IMR-90 (cell line): ENCODE measurements around the gene NUAK1. TPM values are rescaled to one million over a fixed set of nuclear protein-coding genes. Genes with fewer than 3 reads are reported as not detected.

Source experiments
- ATAC-seq: fragments of 200-7000 bp; cut with Tn5 transposase; 2 replicates; pipeline ENCODE4 v1.9.1; 2020; ENCODE audit warnings: low read depth, mild to moderate bottlenecking, moderate library complexity
- BruUV-seq: library from RNA; stranded (reverse); fragments of 400-500 nt; replicated peaks from 2 replicates; lab custom pipeline; 2021; lab: Mats Ljungman, UMichigan
- CTCF ChIA-PET: fragments of 300-600 bp; formaldehyde crosslinking; extraction: SDS; loops from one replicate; lab custom pipeline; 2021; ENCODE audit warnings: antibody characterized with exemption; lab: Yijun Ruan, JAX
- POLR2A ChIA-PET: fragments of 300-600 bp; sonication (Branson Sonifier 250); formaldehyde crosslinking; loops from one replicate; lab custom pipeline; 2022; ENCODE audit warnings: antibody characterized with exemption; ENCODE audit not compliant: unreplicated experiment; lab: Charles Lee
- DNase-seq: peaks from one replicate; pipeline ENCODE4 v3.0.0; 2013
- H2AFZ ChIP-seq: replicated peaks from 2 replicates; pipeline ENCODE3; 2013; ENCODE audit warnings: low read length, mild to moderate bottlenecking; ENCODE audit not compliant: poor library complexity
- H2AK5ac ChIP-seq: 2 replicates; pipeline ENCODE4 v1.6.1; 2013; ENCODE audit warnings: low read depth, low read length, inconsistent platforms
- H2AK9ac ChIP-seq: replicated peaks from 2 replicates; pipeline ENCODE3; 2013; ENCODE audit warnings: mild to moderate bottlenecking, low read depth, low read length, moderate library complexity; ENCODE audit not compliant: poor library complexity
- H2BK120ac ChIP-seq: 2 replicates; pipeline ENCODE4 v1.6.1; 2013; ENCODE audit warnings: low read depth, low read length, inconsistent platforms
- H2BK15ac ChIP-seq: 3 replicates; pipeline ENCODE4 v1.6.1; 2013; ENCODE audit warnings: low read depth, low read length, inconsistent platforms
- H2BK20ac ChIP-seq: 2 replicates; pipeline ENCODE4 v1.6.1; 2013; ENCODE audit warnings: low read depth, mild to moderate bottlenecking, inconsistent platforms, low read length, moderate library complexity
- H2BK5ac ChIP-seq: 2 replicates; pipeline ENCODE4 v1.6.1; 2013; ENCODE audit warnings: mild to moderate bottlenecking, low read depth, low read length, inconsistent platforms; ENCODE audit not compliant: poor library complexity, severe bottlenecking
- H3K14ac ChIP-seq: replicated peaks from 2 replicates; pipeline ENCODE4 v1.6.1; 2013; ENCODE audit warnings: low read depth, low read length, inconsistent platforms
- H3K18ac ChIP-seq: 2 replicates; pipeline ENCODE4 v1.6.1; 2013; ENCODE audit warnings: low read depth, low read length, control low read depth
- H3K23ac ChIP-seq: 2 replicates; pipeline ENCODE4 v1.6.1; 2013; ENCODE audit warnings: low read depth, low read length, inconsistent platforms
- H3K27ac ChIP-seq: 2 replicates; pipeline ENCODE4 v1.5.1; 2013; ENCODE audit warnings: mild to moderate bottlenecking, control low read depth, low read length; ENCODE audit not compliant: insufficient read depth
- H3K27me3 ChIP-seq: 2 replicates; pipeline ENCODE4 v1.6.1; 2013; ENCODE audit warnings: low read length; ENCODE audit not compliant: control insufficient read depth, insufficient read depth
- H3K36me3 ChIP-seq: 2 replicates; pipeline ENCODE4 v1.6.1; 2013; ENCODE audit warnings: low read length, mixed read lengths; ENCODE audit not compliant: control insufficient read depth, insufficient read depth
- H3K4ac ChIP-seq: 2 replicates; pipeline ENCODE4 v1.6.1; 2013; ENCODE audit warnings: low read depth, low read length, inconsistent platforms
- H3K4me1 ChIP-seq: 2 replicates; pipeline ENCODE4 v1.6.1; 2013; ENCODE audit warnings: low read length, mixed read lengths; ENCODE audit not compliant: control insufficient read depth, insufficient read depth
- H3K4me2 ChIP-seq: 2 replicates; pipeline ENCODE4 v1.6.1; 2013; ENCODE audit warnings: low read depth, mild to moderate bottlenecking, control low read depth, low read length, moderate library complexity
- H3K4me3 ChIP-seq: 2 replicates; pipeline ENCODE4 v1.5.1; 2013; ENCODE audit warnings: low read depth, mild to moderate bottlenecking, control low read depth, low read length, moderate library complexity; ENCODE audit not compliant: insufficient read depth
- H3K56ac ChIP-seq: 2 replicates; pipeline ENCODE4 v1.6.1; 2013; ENCODE audit warnings: low read length, inconsistent platforms; ENCODE audit not compliant: insufficient read depth; ENCODE audit errors: extremely low read depth
- H3K79me1 ChIP-seq, 2 experiments: 2 replicates each; pipeline ENCODE4 v1.6.1; 2013; ENCODE audit warnings: low read length in 2 of 2, inconsistent platforms in 1 of 2, low read depth in 1 of 2
- H3K9ac ChIP-seq: 2 replicates; pipeline ENCODE4 v1.6.1; 2013; ENCODE audit warnings: low read depth, low read length, control low read depth
- H3K9me1 ChIP-seq: 2 replicates; pipeline ENCODE4 v1.6.1; 2013; ENCODE audit warnings: low read length, inconsistent platforms; ENCODE audit not compliant: insufficient read depth
- H3K9me3 ChIP-seq: 2 replicates; pipeline ENCODE4 v1.6.1; 2013; ENCODE audit warnings: low read length; ENCODE audit not compliant: control insufficient read depth, insufficient read depth
- H4K20me1 ChIP-seq: 2 replicates; pipeline ENCODE4 v1.6.1; 2013; ENCODE audit warnings: low read length, inconsistent platforms; ENCODE audit not compliant: insufficient read depth
- H4K5ac ChIP-seq: 2 replicates; pipeline ENCODE4 v1.6.1; 2013; ENCODE audit warnings: mild to moderate bottlenecking, low read depth, low read length, control low read depth
- H4K8ac ChIP-seq, 2 experiments: 2 replicates each; pipeline ENCODE4 v1.6.1; 2013; ENCODE audit warnings: low read depth in 2 of 2, low read length in 2 of 2, control low read depth in 1 of 2, inconsistent platforms in 1 of 2
- H4K91ac ChIP-seq: 2 replicates; pipeline ENCODE4 v1.6.1; 2013; ENCODE audit warnings: low read depth, low read length, inconsistent platforms; ENCODE audit not compliant: insufficient read depth
- NFE2L2 ChIP-seq: fragments of 150-350 bp; IDR thresholded peaks from 2 replicates; pipeline ENCODE4 v1.6.1; 2016; ENCODE audit warnings: low read depth, mild to moderate bottlenecking, low read length
- USF2 ChIP-seq: fragments of 150-350 bp; IDR thresholded peaks from 2 replicates; pipeline ENCODE4 v1.6.1; 2017; ENCODE audit warnings: mild to moderate bottlenecking, antibody characterized with exemption, low read length, low read depth
- WGBS, 2 experiments: methylation state at CpG; one replicate each; pipeline versions ENCODE4 v1.1.5 to v1.1.7; 2013; ENCODE audit warnings: missing lambda C conversion rate in 2 of 2; ENCODE audit not compliant: insufficient read length in 1 of 2; ENCODE audit errors: extremely low coverage in 2 of 2; 5-methylcytosine and 5-hydroxymethylcytosine counted together
- dilution Hi-C: fragments of 300-500 bp; cut with HindIII; formaldehyde crosslinking; loops from one replicate; pipeline ENCODE4 v1.14.3; 2018; ENCODE audit warnings: low sequenced_read_pairs; ENCODE audit not compliant: unreplicated experiment
- in situ Hi-C: fragments of 300-500 bp; cut with MboI; formaldehyde crosslinking; loops from 3 replicates; pipeline ENCODE4 v1.14.3; 2019; ENCODE audit warnings: low sequenced_read_pairs, inconsistent platforms, mixed read lengths
- intact Hi-C: fragments of 100-400 bp; cut with micrococcal nuclease; formaldehyde crosslinking; loops from 2 replicates; pipeline ENCODE4 v1.10.0; 2022
- polyA plus RNA-seq, 3 experiments: library from polyadenylated mRNA; depleted of rRNA; stranded (reverse); fragments of >200 nt; gene quantifications; 2 replicates each; pipeline ENCODE4 v1.2.3, GENCODE V29; 2012; ENCODE audit warnings: low replicate concordance in 1 of 3
- total RNA-seq: library from RNA; depleted of rRNA; stranded (reverse); fragments of >200 nt; gene quantifications from 2 replicates; pipeline ENCODE4 v1.2.3, GENCODE V29; 2012

Gene NUAK1
- total and polyA plus RNA-seq, 2 of the 4 experiments (the other 2 are of a cell fraction), result 4.8 to 8.8 TPM

DNA sequence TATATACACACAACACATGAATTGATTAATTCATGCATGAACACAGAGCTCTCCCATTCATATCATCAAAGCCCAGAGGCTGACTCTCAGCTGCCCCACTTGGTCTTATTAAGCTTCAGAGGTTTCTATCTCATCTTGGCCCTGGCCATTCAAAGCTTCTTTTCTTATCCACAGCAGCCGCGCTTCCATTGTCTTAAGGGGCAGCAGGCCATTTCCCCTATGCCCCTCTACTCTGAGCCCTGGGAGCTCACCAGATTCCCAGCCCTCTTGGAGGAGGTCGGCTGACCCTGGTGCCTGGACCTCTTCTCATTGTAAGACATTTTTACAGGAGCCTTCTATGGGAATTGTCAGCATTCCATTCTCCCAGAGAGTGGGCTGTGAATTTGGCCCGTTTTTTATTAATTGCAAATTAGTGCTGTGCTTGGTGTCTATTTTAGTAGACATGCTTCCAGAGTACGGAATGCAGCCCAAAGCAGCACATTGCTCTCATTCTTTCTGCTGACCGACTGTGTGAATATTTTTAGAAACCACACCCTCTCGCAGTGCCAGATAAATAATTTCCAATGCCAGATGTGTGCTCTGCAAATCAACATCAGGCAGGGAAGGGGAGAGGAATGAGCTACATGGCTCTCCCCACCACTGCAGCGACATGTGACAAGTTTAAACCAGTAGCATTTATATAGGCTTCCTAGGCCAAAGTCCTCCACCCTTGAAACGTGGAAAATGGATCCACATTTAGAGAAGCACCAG, 58.5 kb downstream of the NUAK1 start:
- Histone ChIP-seq H2AK9ac (no peak overlapping the region), H4K20me1 (no peaks in the 10 kb centered on the region), H2AK5ac (peak overlapping the region; percentile 87; the same call in 1 of the 2 replicates), H3K18ac (peak overlapping the region; percentile 62), H4K5ac (peak overlapping the region; percentile 62; the same call in 1 of the 2 replicates), H4K8ac (peak overlapping the region; percentile 37 to 44; a peak in 3 of 4 replicates), H3K4ac (peak overlapping the region; percentile 80), H3K27ac (peak overlapping the region; percentile 51; the same call in 1 of the 2 replicates), H2AFZ (peak overlapping the region; percentile 16), H4K91ac (peak overlapping the region; percentile 77), H2BK15ac (peak overlapping the region; percentile 63; the same call in 2 of the 3 replicates), H3K79me1 (peaks cover 14 to 59% of the 10 kb centered on the region in 2 experiments), H3K23ac (peak overlapping the region; percentile 55), H3K4me2 (0 out of 2 replicates have a peak overlapping the region, but pooled peaks have one; percentile 10), H3K9me1 (peaks cover 42% of the 10 kb centered on the region), H3K56ac (peak overlapping the region; percentile 34; the same call in 1 of the 2 replicates), H2BK5ac (peak overlapping the region; percentile 69), H3K14ac (peak overlapping the region; percentile 53), H3K9me3 (no peaks in the 10 kb centered on the region), H3K4me3 (no peak overlapping the region), H3K27me3 (no peaks in the 10 kb centered on the region), H3K9ac (no peak overlapping the region), H3K36me3 (peaks cover 5% of the 10 kb centered on the region; the same call in 1 of the 2 replicates), H3K4me1 (peaks cover 46% of the 10 kb centered on the region), H2BK120ac (peak overlapping the region; percentile 95), H2BK20ac (peak overlapping the region; percentile 87)
- ChIA-PET CTCF (interaction anchor here (0.6 kb wide), 1 partner anchor 56 kb away, joined by 3 read pairs; no protein-coding TSS in a partner anchor), POLR2A (no interaction called here)
- peak; percentile 58; the same call in 1 of the 2 replicates for TF ChIP-seq USF2
- TF ChIP-seq NFE2L2, result no peak
- DNase-seq, result peak; percentile 64
- intact Hi-C loops (loop anchor here (5.0 to 10.0 kb wide), 4 partner anchors 48 to 825 kb away; no protein-coding TSS in a partner anchor), in situ Hi-C loops (no loop called here), dilution Hi-C loops (no loop called here)
- BruUV-seq, result no TSS peak
- 29% methylated on average over 1 of the region's 9 CpGs; no CpG with 5 or more reads in 1 of the 2 experiments for WGBS, 2 experiments
- ATAC-seq, result peak; percentile 19
